Stimulated activated effector memory CD8-positive, alpha-beta T cell treated with anti-CD3 and anti-CD28 coated beads, Interleukin-12 subunit alpha, Interleukin-12 subunit beta, amount 100 ng/mL, for 72 hours (primary cell): ENCODE data around the gene SKOR2.

Source experiments
- ATAC-seq: fragments of 150-1000 bp; cut with Tn5 transposase; 2 replicates; pipeline ENCODE4 v1.10.0; 2021
- DNase-seq, 2 donors: peaks; one replicate each; pipeline ENCODE4 v3.0.0; 2021 to 2022; ENCODE audit warnings: low spot score in 2 of 2
- H3K27ac Mint-ChIP-seq: one replicate; pipeline ENCODE4 v1.8.0; 2022; ENCODE audit warnings: mild to moderate bottlenecking, mixed read lengths
- H3K36me3 Mint-ChIP-seq: one replicate; pipeline ENCODE4 v1.8.0; 2022; ENCODE audit warnings: mild to moderate bottlenecking, mixed read lengths
- H3K4me1 Mint-ChIP-seq: one replicate; pipeline ENCODE4 v1.8.0; 2022; ENCODE audit warnings: mixed read lengths
- H3K4me3 Mint-ChIP-seq: one replicate; pipeline ENCODE4 v1.8.0; 2022; ENCODE audit warnings: mild to moderate bottlenecking, mixed read lengths
- H3K9me3 Mint-ChIP-seq: one replicate; pipeline ENCODE4 v1.8.0; 2022; ENCODE audit warnings: mixed read lengths

SKOR2 gene

GRCh38 chr18:47263430-47264307 is 12.2 kb upstream of the SKOR2 start:
- H3K27ac Mint-ChIP-seq: no peak overlapping the region
- ATAC-seq: no peak
- no peaks in the 10 kb centered on the region for H3K36me3 Mint-ChIP-seq
- no peaks in the 10 kb centered on the region for H3K4me1 Mint-ChIP-seq
- H3K9me3 Mint-ChIP-seq: no peaks in the 10 kb centered on the region
- no peak overlapping the region for H3K4me3 Mint-ChIP-seq
- no peak for DNase-seq

DNA sequence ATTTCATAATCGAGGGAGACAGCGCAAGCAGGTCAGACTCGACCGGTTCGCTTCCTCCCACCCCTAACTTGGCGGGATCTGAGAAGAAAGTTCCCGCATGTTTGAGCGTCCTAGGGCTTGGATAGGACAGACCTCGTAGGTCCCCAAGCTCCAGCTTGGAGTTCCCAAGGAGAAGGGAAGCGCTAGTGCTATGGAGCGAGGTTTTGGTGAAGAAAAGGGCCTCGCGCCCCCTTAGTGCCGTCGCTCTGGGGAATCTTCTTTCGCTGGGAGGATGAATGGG is 11.6 kb upstream of the SKOR2 start:
- ATAC-seq (no peak), DNase-seq (no peak)
- Mint-ChIP-seq H3K4me3 (no peak overlapping the region), H3K36me3 (no peaks in the 10 kb centered on the region), H3K27ac (no peak overlapping the region), H3K9me3 (no peaks in the 10 kb centered on the region), H3K4me1 (no peaks in the 10 kb centered on the region)

GRCh38 chr18:47262301-47263149 is 11.1 kb upstream of the SKOR2 start:
- H3K36me3 Mint-ChIP-seq: no peaks in the 10 kb centered on the region
- ATAC-seq: no peak
- H3K9me3 Mint-ChIP-seq: no peaks in the 10 kb centered on the region
- DNase-seq: no peak
- H3K4me3 Mint-ChIP-seq: no peak overlapping the region
- no peaks in the 10 kb centered on the region for H3K4me1 Mint-ChIP-seq
- no peak overlapping the region for H3K27ac Mint-ChIP-seq

DNA sequence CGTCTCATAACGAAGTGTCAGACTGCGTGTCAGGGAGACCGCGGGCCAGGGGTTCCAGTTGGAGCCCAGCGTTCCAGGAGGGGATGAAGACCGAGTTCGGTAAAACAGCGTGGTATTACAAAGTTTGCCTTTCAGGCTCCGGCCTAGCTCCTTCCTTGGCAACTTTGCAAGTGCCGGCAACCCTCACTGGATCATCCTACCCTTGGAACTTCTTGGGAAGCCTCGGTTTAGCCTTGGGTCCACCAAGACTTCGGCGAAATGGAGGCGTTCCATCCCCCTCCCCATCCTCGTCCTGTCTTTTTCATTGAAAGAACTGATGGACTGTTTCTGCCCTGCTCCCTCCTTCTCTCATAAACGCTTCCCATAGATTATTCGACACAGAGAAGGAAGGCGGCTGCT is 10.4 kb upstream of the SKOR2 start:
- ATAC-seq: no peak
- no peak overlapping the region for H3K4me3 Mint-ChIP-seq
- H3K36me3 Mint-ChIP-seq: no peaks in the 10 kb centered on the region
- H3K4me1 Mint-ChIP-seq: no peaks in the 10 kb centered on the region
- no peak overlapping the region for H3K27ac Mint-ChIP-seq
- no peaks in the 10 kb centered on the region for H3K9me3 Mint-ChIP-seq
- no peak for DNase-seq

DNA sequence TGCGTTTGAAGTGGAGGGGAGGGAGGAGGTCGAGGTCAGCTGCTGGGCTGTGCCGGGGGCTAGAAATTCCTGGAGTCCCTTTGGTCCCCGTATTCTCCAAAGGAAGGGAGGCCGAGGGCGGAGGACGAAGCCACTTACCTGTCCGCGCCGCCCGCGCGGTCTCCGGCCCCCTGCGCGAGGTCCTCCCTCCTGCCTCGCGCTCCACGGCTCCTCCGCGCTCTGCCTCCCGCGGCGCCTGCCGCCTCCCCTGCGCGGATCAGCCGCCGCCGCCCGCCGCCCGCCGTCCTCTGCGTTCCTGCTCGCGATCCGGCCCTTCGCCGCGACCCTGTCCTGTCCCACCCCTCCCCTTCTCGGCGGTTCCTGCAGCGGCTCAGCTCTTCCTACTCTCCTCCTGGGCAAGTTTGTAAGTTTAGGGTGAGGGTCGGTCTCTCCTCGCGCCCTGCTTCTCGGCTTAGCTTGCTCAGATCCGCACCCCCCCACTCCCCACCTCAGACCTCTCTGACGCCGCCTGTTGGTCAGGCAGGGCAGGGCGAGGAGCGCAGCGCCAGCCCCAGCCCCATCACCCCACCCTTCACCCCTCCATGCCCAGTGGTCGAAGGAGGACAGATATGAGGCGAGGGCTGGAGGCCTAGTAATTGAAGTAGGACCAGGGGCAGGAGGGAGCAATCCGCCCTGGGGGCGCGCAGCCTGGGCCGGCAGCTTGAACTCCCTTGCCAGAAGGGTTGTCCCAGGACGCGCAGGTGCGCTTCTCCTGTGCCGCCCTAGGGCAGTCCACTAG is 9.7 kb upstream of the SKOR2 start:
- ATAC-seq (no peak), DNase-seq (no peak)
- Mint-ChIP-seq H3K36me3 (no peaks in the 10 kb centered on the region), H3K4me1 (no peaks in the 10 kb centered on the region), H3K4me3 (no peak overlapping the region), H3K9me3 (no peaks in the 10 kb centered on the region), H3K27ac (no peak overlapping the region)

GRCh38 chr18:47260120-47260923 is 8.9 kb upstream of the SKOR2 start:
- no peak for DNase-seq
- Mint-ChIP-seq H3K27ac (no peak overlapping the region), H3K36me3 (no peaks in the 10 kb centered on the region), H3K9me3 (no peaks in the 10 kb centered on the region), H3K4me3 (no peak overlapping the region), H3K4me1 (no peaks in the 10 kb centered on the region)
- ATAC-seq: no peak

- ATAC-seq (no peak), DNase-seq (no peak)
- H3K27ac Mint-ChIP-seq: no peak overlapping the region
Observed at GRCh38 chr18:47254341-47254939, 3.0 kb upstream of the SKOR2 start.

GRCh38 chr18:47253101-47253654 is 1.7 kb upstream of the SKOR2 start:
- Mint-ChIP-seq H3K4me3 (no peak overlapping the region), H3K4me1 (no peaks in the 10 kb centered on the region), H3K9me3 (no peaks in the 10 kb centered on the region), H3K27ac (no peak overlapping the region), H3K36me3 (no peaks in the 10 kb centered on the region)
- ATAC-seq: no peak
- no peak for DNase-seq

More at GRCh38 chr18:47254341-47254939, 3.0 kb upstream of the SKOR2 start:
- H3K4me1 Mint-ChIP-seq: no peaks in the 10 kb centered on the region
- H3K4me3 Mint-ChIP-seq: no peak overlapping the region
- no peaks in the 10 kb centered on the region for H3K9me3 Mint-ChIP-seq
- H3K36me3 Mint-ChIP-seq: no peaks in the 10 kb centered on the region

GRCh38 chr18:47250391-47251046 is 941 bp downstream of the SKOR2 start:
- DNase-seq (no peak), ATAC-seq (no peak)
- no peak overlapping the region for H3K27ac Mint-ChIP-seq
- H3K9me3 Mint-ChIP-seq: no peaks in the 10 kb centered on the region
- H3K36me3 Mint-ChIP-seq: no peaks in the 10 kb centered on the region
- H3K4me1 Mint-ChIP-seq: peaks cover 6% of the 10 kb centered on the region
- no peak overlapping the region for H3K4me3 Mint-ChIP-seq

DNA sequence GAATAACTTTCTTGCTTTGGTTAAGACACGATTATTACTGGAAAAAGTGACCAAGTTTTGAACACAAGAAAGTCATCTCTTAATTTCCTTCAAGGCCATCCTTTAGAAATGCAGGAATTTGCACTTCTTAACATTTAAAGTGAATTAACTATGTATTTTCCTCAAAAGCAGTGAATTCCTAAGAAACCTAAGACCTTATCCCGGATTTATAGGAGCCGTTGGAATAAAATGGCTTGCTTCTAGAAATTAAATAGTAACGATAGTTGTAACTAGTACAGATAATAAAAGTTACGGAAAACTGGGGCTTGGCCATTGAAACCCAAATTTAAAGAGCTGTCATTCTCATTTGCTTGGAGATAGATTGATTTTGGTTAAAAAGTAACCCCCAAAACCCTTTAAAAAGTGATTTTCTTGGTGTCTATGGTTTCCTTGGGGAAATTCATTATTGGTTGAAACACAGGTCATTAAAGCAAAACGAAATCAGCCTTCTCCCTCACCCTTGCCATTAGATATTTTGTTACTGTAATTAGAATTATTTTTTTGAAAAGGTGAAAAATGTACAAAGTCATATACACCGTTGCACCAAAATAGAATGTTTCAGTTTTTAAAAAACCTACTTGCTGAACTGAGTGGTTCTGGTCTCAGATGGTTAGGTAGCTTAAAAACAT is 2.0 kb downstream of the SKOR2 start:
- no peak overlapping the region for H3K27ac Mint-ChIP-seq
- H3K4me3 Mint-ChIP-seq: no peak overlapping the region
- no peak for DNase-seq
- no peak for ATAC-seq
- H3K4me1 Mint-ChIP-seq: peaks cover 6% of the 10 kb centered on the region
- no peaks in the 10 kb centered on the region for H3K36me3 Mint-ChIP-seq
- H3K9me3 Mint-ChIP-seq: no peaks in the 10 kb centered on the region

- no peaks in the 10 kb centered on the region for H3K36me3 Mint-ChIP-seq
- no peak overlapping the region for H3K4me3 Mint-ChIP-seq
- H3K9me3 Mint-ChIP-seq: no peaks in the 10 kb centered on the region
- H3K4me1 Mint-ChIP-seq: peaks cover 6% of the 10 kb centered on the region
- ATAC-seq (no peak), DNase-seq (no peak)
- no peak overlapping the region for H3K27ac Mint-ChIP-seq
Observed at GRCh38 chr18:47248604-47249313, 2.7 kb downstream of the SKOR2 start.

DNA sequence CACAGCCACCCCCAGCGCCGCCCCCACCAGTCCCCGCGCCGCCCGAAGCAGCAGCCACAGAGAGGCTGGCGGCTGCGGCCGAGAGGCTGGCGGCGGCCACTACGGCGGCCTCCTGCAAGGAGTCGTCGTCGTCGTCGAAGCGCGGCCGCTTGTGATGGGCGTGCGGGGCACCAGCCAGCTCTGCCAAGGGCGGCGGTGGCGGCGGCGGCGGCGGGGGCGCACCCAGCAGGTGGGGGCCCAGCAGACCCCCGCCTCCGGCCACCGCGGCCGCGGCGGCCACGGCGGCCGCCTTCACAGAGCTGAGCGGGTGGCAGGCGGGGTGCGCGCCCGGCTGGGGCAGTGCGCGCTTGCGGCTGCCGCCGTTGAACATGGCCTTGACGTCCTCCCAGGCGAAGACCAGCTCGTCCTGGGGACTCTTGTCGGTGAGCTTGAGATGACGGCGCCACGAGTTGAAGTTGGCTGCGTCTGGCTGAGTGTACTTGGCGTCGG is 3.3 kb downstream of the SKOR2 start:
- no peaks in the 10 kb centered on the region for H3K9me3 Mint-ChIP-seq
- H3K4me3 Mint-ChIP-seq: no peak overlapping the region
- no peaks in the 10 kb centered on the region for H3K36me3 Mint-ChIP-seq
- H3K27ac Mint-ChIP-seq: no peak overlapping the region
- DNase-seq (no peak), ATAC-seq (no peak)
- peaks cover 6% of the 10 kb centered on the region for H3K4me1 Mint-ChIP-seq
